H54 (cell line): ENCODE measurements around the gene RPL10A.
A peak's percentile ranks its signal among the peaks of the same experiment; 100 is the strongest.
"Not testable (repeated sequence)": the region's sequence is repeated elsewhere in the genome, so short reads cannot be mapped to it uniquely, and the experiment has no call there.

Experiments used
- DNase-seq: peaks from one replicate; pipeline ENCODE4 v3.0.0; 2011; ENCODE audit warnings: low spot score, mixed read lengths; ENCODE audit not compliant: insufficient read length
- FAIRE-seq: peaks from 3 replicates; lab custom pipeline; 2011; peaks lifted over from hg19 to GRCh38; lab: Jason Lieb, UNC
- POLR2A ChIP-seq: IDR thresholded peaks from 2 replicates; pipeline ENCODE4 v1.6.1; 2011; ENCODE audit warnings: low read depth, mild to moderate bottlenecking, low read length

The RPL10A gene

GRCh38 chr6:35468181-35468979, at the start of gene RPL10A:
Gene RPL10A, plus strand, starts transcription at chr6:35468401. Its CDS starts 34 bp downstream, at chr6:35468435.
- DNase-seq, result peak; percentile 93
- peak; percentile 99 for TF ChIP-seq POLR2A
- FAIRE-seq, result no peak

- no peak for TF ChIP-seq POLR2A
- DNase-seq (no peak), FAIRE-seq (no peak)
Observed at GRCh38 chr6:35419417-35419816, 48.8 kb upstream of the RPL10A start.

GRCh38 chr6:35419961-35420360, 48.2 kb upstream of the RPL10A start:
- no peak for FAIRE-seq
- DNase-seq, result no peak
- TF ChIP-seq POLR2A, result no peak

GRCh38 chr6:35425284-35425683, 42.9 kb upstream of the RPL10A start:
- FAIRE-seq, result peak; percentile 84
- peak; percentile 78 for DNase-seq
- TF ChIP-seq POLR2A, result no peak

- FAIRE-seq (no peak), DNase-seq (no peak)
- no peak for TF ChIP-seq POLR2A
Observed at GRCh38 chr6:35426074-35426473, 42.1 kb upstream of the RPL10A start.

GRCh38 chr6:35427435-35427834, 40.8 kb upstream of the RPL10A start:
- FAIRE-seq, result no peak
- no peak for DNase-seq
- TF ChIP-seq POLR2A, result no peak

- DNase-seq, result peak; percentile 40
- no peak for TF ChIP-seq POLR2A
- FAIRE-seq, result no peak
Observed at GRCh38 chr6:35427851-35428321, 40.3 kb upstream of the RPL10A start.

GRCh38 chr6:35428421-35429149, 39.6 kb upstream of the RPL10A start:
- no peak for TF ChIP-seq POLR2A
- no peak for DNase-seq
- FAIRE-seq, result no peak

- no peak for DNase-seq
- TF ChIP-seq POLR2A, result no peak
Observed at GRCh38 chr6:35429463-35429862, 38.7 kb upstream of the RPL10A start.

GRCh38 chr6:35432291-35432690, 35.9 kb upstream of the RPL10A start:
- TF ChIP-seq POLR2A, result no peak
- DNase-seq, result no peak
- FAIRE-seq, result no peak

More at GRCh38 chr6:35429463-35429862, 38.7 kb upstream of the RPL10A start:
- no peak for FAIRE-seq

GRCh38 chr6:35432702-35433101, 35.5 kb upstream of the RPL10A start:
- not testable (repeated sequence) for DNase-seq, FAIRE-seq

- TF ChIP-seq POLR2A, result no peak
- no peak for FAIRE-seq
- no peak for DNase-seq
Observed at GRCh38 chr6:35435074-35435837, 32.9 kb upstream of the RPL10A start.

GRCh38 chr6:35436071-35436857, 31.9 kb upstream of the RPL10A start:
- no peak for DNase-seq
- no peak for TF ChIP-seq POLR2A
- no peak for FAIRE-seq

- FAIRE-seq, DNase-seq: not testable (repeated sequence)
Observed at GRCh38 chr6:35438378-35439065, 29.7 kb upstream of the RPL10A start.
